PC-3 (cell line): ENCODE results near the gene OPRD1.

ENCODE experiments used
- CTCF ChIP-seq: fragments of 300-600 bp; sonication (generic); conservative IDR thresholded peaks from 2 replicates; pipeline ENCODE4 v1.5.1; 2017; ENCODE audit warnings: antibody characterized with exemption, low read depth, mild to moderate bottlenecking, low read length
- EZH2 ChIP-seq: fragments of 300-600 bp; sonication (generic); IDR thresholded peaks from one replicate; pipeline ENCODE4 v1.6.1; 2017; ENCODE audit warnings: antibody characterized with exemption, mild to moderate bottlenecking, low read length; ENCODE audit not compliant: unreplicated experiment

GRCh38 chr1:28895896-28896608 is 84.1 kb downstream of the OPRD1 start:
- TF ChIP-seq CTCF (no peak), EZH2 (no peak)
